GM18867 (cell line): ENCODE results near the gene ARF3.
"Not testable (repeated sequence)": the region's sequence is repeated elsewhere in the genome, so short reads cannot be mapped to it uniquely, and the experiment has no call there.

Experiments
- ATAC-seq: cut with Tn5 transposase; IDR thresholded peaks from one replicate; pipeline ENCODE4 v1.9.1; 2021; ENCODE audit warnings: mild to moderate bottlenecking, moderate library complexity; ENCODE audit not compliant: unreplicated experiment

The ARF3 gene

DNA sequence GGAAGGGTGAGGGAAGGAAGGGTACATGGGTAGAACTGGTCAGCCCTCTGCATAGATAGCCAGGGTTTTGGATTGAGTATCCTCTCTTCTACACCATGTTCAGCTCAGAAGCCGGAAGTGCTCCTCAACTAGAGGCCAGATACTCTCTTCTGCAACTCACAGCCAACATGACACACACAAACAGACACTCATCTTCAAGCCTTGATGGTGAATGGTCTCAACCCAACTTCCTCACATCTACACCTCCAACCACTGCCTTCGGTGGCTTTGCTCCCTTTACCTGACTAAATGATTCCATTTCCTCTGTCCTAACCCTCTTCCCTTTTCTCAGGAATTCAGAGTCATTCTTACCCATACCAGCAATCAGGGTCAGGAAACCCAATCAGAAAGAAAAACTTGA, 24.4 kb downstream of the ARF3 start:
- ATAC-seq: no peak

DNA sequence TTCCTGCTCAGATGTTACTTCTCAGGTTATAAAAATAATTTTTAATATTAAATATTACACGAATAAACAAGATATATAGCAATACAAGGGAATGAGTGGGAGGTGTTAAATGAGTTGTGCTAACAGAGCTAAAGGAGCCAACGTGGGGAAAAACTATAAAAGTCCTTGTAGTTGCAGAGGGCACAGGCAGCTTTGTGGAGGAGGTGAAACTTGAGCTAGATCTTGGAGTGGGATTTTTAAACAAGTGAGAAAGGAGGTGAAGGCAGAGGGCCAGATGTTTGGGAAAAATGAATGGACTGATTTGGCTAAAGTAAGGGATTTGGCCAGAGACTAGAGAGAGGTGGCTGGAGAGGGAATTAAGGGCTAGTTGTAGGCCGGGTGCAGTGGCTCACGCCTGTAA, 26.8 kb downstream of the ARF3 start:
- no peak for ATAC-seq

DNA sequence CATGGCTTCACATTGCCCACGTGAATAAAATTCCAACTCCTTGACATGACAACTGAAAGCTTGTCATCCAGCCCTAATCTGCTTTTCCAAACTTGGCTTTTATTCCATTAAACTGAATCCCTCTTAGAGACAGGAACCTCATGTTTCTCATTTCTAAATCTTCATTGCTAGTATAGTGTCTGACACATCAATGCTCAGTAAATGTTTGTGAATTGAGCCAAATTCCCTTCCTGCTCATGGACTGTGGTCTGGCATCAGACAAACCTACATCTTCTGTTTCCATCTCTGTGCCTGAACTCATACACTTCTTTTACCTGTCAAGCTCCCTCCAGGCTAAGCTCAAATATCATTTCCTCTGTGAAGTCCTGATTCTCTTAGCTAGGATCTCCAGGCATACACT, 27.7 kb downstream of the ARF3 start:
- no peak for ATAC-seq

DNA sequence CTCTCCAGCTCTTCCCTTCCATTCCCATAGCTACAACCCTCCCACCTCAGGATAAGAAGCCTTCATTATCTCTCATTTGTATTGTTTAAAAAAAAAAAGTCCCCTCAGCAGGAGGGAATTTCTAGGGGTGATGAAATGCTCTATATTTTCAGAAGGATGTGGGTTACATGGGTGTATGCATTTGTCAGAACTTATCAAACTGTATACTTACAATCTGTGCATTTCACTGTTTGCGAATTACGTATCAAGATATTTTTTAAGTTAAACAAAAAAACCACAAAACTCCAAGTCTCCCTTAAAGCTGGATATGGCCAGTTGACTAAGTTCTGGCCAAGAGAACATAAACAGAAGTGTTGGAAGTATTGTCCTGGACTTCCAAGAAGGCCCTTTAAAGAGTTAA, 30.0 kb downstream of the ARF3 start:
- no peak for ATAC-seq

DNA sequence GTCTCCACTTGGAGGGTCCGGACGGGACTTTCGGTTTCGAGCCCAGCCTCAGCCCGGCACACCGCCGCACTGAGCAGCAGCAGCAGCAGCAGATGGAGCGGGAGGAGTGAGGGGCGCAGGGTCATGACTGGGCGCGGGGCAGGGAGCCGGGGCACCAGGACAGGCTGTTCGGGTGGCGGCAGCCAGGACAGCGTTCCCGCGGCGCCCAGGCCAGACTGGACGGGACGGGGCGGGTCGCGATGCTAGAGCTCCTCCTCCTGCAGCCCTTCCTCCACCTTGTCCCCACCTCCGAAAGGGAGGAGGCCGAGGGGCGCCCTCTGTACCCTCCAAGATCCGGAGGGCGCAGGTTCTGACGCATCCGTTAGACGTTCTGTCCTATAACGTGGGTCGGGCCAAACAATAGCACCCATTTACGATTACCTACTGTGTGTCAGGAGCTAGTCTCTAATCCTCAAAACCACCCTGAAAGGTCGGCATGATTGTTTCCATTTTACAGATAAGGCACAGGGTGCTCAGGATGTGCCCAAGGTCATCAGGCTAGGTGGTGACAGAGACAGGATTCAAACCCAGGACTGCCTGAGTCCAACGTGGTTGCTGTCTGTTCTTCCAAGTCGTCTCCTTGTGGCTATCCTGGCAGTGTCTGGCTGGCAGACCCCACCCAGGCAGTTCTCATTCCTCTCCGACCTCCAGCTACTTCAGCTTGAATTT, 31.8 kb downstream of the ARF3 start, which contains the start of gene FKBP11:
Gene FKBP11, minus strand, starts transcription at position 189 of the 708 bp plus-strand sequence. Its CDS starts 64 bp downstream, at position 125.
- peak; percentile 82 for ATAC-seq

DNA sequence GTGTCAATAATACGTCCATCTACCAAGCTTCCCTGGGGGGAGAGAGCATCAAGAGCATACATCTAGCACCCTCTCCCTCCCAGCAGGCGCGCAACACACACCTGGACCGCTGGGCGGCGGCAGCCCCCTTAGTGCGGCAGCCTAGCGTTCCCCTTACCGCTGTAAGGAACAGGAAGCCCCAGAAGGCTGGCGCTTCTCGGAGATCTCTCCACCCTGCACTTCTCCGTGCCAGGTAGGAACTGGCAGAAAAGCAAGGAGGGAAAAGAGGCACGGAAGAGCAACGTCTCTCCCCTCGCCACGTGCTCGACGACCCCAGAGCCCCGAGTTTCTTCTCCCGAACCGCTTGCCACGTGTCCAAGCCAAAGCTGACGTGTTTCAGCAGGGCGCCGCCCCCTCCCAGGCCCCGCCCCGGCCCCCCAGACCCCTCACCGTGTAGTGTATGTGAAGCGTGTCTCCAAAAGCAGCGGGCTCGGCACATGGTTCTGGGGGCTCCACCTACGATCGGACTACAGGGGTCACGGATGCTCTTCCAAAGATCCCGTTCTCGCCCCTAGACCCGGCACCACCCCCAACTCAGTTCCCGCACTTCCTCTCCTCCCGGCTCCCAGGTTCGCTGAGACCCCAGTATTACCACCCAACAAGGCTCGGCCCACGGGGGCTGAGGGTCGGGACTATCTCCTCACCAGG, 32.5 kb downstream of the ARF3 start:
- ATAC-seq: peak; percentile 73

DNA sequence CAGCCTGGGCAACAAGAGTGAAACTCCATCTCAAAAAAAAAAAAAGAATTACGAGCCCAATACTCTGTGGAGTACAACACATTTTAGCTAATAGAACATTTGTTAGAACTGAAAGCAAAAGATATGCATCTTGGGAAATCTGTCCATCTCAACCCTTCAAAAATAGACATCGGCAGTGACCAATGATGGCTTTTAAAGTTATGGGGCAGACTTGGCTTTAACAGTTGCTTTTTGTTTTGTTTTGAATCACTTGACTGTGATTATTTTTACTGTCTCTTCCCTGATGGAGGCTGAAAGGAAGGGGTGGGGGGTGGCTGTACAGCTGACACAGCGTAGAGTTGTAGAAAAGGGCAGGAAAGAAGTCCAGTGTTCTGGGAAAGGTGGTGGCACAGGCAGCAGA, 34.2 kb downstream of the ARF3 start:
- no peak for ATAC-seq

DNA sequence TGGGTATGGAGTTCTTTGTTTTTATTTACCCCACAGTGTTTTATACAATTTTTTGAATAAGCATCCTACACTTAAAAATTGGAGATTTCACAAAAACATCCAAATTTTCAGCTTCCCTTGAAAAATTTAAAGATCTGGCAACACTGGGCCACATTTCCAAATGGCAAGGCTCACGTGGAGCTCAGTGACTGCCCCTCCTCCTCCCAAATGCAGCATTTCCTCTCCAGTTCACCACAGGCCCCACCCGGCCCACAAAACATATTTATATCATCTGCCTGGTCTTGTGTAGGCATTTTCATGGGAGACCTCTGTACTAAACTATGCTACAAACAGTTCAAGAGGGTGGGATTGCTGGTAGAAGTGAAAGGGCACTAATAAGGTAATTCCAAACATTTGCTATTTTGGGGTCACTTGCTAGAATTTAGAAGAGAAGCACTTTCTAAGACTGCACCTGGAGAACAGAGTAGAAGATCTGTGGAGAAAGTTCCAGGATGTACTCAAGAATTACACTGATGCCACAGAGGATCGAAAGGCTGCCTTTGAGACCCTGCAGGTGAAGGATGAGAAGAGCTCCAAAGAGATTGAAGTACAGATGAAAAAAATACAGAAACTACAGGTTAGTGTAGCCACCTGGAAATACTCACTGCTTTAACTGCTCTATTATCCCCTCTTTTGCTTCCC, 39.3 kb downstream of the ARF3 start:
- ATAC-seq: no peak

DNA sequence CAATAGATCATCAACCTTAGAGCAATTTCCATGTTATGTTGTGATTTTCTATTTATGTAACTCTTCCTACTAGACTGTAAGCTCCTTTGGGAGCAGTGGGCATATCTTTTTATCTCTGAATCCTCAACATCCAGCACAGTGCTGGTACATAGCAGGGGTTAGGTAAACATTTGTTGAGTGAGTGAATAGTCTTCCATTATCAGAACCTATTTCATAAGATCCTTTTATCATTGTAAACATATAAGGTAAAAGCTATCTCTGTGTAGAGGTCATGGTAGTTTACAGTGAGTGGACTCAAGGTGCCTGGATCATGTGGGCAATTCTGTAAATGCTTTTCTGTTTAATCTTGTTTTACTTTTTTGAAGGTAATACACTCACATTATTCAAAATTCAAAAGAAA, 47.1 kb downstream of the ARF3 start:
- ATAC-seq: no peak

DNA sequence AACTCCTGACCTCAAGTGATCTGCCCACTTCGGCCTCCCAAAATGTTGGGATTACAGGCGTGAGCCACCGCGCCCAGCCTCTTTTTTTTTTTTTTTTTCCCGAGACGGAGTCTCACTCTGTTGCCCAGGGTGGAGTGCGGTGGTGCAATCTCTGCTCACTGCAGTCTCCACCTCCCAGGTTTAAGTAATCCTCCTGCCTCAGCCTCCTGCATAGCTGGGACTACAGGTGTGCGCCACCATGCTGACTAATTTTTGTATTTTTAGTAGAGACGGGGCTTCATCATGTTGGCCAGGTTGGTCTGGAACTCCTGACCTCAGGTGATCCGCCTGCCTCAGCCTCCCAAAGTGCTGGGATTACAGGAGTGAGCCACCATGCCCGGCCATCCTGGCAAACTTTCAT, 47.6 kb downstream of the ARF3 start:
- not testable (repeated sequence) for ATAC-seq

DNA sequence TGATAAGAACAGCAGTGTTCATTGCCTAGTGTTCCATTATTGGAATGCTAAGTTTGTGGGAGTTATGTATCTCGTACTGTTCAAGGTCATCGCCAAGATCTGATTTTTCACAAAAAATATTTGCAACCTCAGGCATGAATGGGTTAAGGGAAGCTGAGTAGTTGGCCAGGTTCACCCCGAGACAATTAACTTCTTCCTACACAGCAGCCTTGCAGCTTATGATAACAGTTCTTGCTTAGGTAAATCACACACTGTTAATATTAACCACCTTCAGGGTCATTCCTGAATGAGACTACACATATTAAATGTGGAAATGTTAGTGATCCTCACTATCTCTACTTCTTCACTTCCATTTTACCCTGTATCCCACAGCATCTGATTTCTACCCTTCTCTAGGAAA, 50.0 kb downstream of the ARF3 start:
- no peak for ATAC-seq

DNA sequence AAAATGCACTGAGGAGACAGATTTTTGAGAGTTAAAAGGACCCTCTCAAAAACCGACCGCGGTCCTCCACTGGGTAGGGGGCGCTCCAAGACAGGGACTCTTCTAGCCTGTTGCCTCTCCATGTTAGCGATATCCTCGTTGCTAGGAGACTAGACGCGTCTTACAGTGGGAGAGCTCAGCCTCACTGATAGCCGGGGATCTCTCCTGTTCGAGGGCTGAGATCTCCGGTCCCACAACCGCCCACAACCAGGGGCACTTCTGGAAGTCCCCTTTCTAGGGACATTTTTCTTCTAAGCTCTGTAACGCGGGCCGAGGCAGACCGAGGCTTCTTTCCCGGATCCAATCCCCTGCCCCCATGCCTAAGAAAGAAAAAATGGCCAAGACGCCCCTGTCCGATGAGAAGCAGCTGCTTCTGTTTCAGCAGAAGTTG, 53.3 kb downstream of the ARF3 start:
- peak; percentile 74 for ATAC-seq

DNA sequence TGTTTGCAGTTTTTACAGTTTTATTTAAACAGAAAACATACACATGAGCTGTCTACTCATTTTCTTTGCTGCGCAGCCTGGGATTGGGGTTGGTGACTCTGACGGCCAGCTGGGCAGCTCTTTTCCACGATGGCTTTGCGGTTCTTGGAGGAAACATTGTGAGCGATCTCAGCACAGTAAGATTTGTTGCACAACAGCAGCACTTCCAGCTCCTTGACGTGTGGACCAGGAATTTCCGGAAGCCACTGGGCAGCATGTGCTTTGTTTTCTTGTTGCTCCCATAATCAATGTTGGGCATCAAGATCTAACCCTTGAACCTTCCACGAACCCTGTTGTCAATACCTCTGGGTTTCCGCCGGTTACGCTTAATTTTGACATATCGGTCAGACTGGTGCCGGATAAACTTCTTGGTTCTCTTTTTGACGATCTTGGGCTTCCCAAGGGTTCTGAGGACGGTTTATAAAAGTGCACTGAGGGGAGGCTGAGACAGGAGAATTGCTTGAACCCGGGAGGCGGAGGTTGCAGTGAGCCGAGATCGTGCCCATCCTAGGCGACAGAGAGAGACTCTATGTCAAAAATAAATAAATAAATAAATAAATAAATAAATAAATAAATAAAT, 53.8 kb downstream of the ARF3 start:
- ATAC-seq: no peak

DNA sequence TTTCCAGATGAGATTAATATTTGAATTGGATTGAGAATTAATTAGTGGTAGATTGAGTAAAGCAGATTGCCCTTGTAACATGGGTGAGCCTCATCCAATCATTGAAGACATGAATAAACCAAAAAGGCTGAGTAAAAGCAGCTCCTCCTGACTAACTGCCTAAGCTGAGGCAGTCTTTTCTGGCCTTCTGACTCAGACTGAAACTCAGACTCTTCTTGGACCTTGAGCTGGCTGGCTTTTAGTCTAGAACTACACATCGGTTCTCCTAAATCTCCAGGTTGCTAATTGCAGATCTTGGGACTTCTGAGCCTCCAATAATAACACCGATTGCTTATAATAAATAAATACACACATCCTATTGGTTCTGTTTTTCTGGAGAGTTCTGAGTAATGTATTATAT, 56.0 kb downstream of the ARF3 start:
- ATAC-seq: no peak

DNA sequence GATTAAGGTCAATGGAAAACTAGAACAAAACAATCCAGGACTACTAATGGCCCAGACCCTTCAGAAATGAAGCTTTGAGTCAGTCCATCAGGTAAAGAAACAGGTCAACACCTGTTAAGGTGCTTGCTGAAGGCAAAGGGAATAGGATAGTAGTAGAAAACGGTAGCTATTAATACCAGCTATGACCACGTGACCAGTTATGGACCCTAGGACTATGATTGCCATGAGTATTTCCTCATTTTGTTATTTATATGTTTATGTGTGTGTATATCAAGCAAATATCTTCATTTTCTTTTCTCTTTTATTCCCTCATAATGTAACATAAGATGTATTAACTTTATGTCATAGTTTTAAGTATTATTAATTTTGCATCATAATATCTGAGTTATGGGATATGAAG, 57.6 kb downstream of the ARF3 start:
- ATAC-seq: no peak

DNA sequence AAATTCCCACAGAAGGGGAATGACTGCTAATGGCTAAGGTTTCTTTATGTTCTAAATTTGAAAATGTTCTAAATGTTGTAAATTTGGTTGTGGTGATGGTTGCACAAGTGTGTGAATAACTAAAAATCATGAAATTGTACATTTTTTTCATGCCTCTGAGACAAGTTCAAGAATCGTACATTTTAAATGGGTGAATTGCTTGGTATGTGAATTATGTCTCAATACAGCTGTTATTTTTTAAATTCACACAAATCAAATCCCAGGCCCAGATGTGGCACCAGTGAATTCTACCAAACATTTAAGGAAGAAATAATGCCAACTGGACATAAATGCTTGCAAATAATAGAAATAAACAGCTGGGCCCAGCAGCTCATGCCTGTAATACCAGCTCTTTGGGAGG, 63.0 kb downstream of the ARF3 start:
- no peak for ATAC-seq

DNA sequence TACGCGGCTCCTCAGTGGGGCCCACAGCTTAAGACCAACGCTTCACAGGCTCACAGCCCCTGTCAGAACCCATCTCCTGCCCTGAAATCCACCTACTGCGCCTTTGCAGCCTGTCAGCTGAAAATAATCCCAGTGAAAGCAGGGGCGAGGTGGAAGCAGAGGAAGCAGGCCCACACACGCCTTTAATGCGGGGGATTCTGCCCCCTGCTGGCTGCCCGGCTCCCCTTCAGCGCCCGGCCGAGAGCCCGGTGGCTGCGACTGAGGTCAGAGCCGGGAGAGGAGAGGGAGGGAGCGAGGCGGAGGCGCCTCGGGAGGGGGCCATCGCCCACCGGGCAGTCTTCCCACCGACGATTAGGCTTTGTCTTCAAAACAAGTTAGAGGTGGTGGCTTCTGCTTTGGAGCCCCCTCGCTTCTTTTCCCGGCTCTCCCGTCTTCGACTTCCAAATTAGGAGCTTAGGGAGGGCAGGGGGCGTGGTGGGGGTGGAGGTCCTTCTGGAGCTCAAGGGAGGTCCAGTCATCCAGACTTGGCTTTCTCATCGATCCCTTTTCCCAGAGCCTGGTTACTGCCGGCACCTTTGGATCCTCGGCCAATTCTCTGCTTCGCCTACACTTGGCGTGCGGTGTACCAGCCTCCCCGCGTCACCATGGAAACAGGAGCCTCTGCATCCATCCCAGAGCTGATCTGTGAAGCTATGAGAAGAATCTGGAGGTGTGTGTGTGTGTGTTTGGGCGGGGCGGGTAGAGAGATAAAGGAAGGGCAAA, 66.4 kb downstream of the ARF3 start:
- ATAC-seq: peak; percentile 72

DNA sequence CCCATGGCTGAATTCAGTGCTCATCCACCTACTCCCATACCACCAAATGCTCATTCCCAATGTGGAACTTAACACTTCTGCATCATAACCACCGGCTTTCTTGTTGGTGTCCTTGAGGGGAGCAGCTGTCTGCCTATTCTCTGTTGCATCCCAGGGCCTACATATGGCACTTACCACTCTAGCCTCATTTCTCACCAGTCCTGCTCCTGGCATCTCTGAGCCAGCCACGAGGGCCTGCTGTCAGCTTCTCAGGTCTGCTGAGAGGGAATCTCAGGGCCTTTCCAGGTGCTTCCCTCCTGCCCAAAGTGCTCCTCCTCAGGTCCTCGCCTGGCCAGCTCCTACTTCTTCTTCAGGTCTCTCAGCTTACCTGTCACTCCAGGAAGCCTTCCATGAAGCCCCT, 67.6 kb downstream of the ARF3 start:
- no peak for ATAC-seq
